A673 (cell line): ENCODE measurements around the gene GALNT12.

ENCODE experiments used
- EZH2 ChIP-seq: fragments of 200-600 bp; sonication (generic); IDR thresholded peaks from 2 replicates; pipeline ENCODE4 v1.6.1; 2017; ENCODE audit warnings: borderline replicate concordance, low read depth, mild to moderate bottlenecking, mixed read lengths, antibody characterized with exemption, low read length; ENCODE audit not compliant: poor library complexity, severe bottlenecking
- TF ChIP-seq, protein P1 (sequence below): fragments of 300-800, 200-600 bp; sonication (generic); conservative IDR thresholded peaks from 2 replicates; pipeline ENCODE4 v1.5.1; 2017; ENCODE audit warnings: low read depth, mild to moderate bottlenecking, antibody characterized with exemption, low read length, moderate library complexity, mixed read lengths

DNA sequence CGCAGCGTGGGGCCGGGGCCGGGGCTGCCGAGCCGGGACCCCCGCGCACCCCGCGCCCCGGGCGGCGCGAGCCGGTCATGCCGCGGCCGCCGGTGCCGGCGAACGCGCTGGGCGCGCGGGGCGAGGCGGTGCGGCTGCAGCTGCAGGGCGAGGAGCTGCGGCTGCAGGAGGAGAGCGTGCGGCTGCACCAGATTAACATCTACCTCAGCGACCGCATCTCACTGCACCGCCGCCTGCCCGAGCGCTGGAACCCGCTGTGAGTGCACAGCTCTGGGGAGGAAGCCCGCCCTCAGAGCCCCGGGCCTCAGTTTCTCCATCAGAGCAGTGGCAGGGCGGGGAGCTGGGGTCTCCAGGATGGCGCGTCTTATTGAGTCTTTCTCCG lies 335 bp downstream of the GALNT12 start:
- TF ChIP-seq, protein P1, sequence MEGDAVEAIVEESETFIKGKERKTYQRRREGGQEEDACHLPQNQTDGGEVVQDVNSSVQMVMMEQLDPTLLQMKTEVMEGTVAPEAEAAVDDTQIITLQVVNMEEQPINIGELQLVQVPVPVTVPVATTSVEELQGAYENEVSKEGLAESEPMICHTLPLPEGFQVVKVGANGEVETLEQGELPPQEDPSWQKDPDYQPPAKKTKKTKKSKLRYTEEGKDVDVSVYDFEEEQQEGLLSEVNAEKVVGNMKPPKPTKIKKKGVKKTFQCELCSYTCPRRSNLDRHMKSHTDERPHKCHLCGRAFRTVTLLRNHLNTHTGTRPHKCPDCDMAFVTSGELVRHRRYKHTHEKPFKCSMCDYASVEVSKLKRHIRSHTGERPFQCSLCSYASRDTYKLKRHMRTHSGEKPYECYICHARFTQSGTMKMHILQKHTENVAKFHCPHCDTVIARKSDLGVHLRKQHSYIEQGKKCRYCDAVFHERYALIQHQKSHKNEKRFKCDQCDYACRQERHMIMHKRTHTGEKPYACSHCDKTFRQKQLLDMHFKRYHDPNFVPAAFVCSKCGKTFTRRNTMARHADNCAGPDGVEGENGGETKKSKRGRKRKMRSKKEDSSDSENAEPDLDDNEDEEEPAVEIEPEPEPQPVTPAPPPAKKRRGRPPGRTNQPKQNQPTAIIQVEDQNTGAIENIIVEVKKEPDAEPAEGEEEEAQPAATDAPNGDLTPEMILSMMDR = no peak
- no peak for TF ChIP-seq EZH2
